Adrenal gland (tissue), 5 donors: Measurements from ENCODE around the gene MAL.

Experiments
- CTCF ChIP-seq, 6 experiments: fragments of 450-650 bp in 4 of 6; fragments of 200-600 bp in 2 of 6; sonication (generic) in 1 of 6; IDR thresholded peaks; 1 replicate in 5 of 6; 2 replicates in 1 of 6; pipeline versions ENCODE4 v1.5.1 to v1.8.0; 2016 to 2021; ENCODE audit warnings: antibody characterized with exemption in 6 of 6, mild to moderate bottlenecking in 2 of 6, moderate library complexity in 1 of 6
- POLR2A ChIP-seq, 2 donors: fragments of 450-650 bp; IDR thresholded peaks; one replicate each; pipeline ENCODE4 v1.6.1; 2017; ENCODE audit warnings: antibody characterized with exemption in 2 of 2, mild to moderate bottlenecking in 2 of 2, moderate library complexity in 1 of 2
- donor health status: DM: no; HTN: no; CAD: no.

- no peak for TF ChIP-seq CTCF (IDR thresholded peaks at IDR 0.05)
- TF ChIP-seq POLR2A (IDR thresholded peaks at IDR 0.05): no peak
These were observed 27.4 kb downstream of the MAL start for GRCh38 chr2:95052804-95053479.
